Mesodermal cell (in vitro differentiated cells): ENCODE results near the gene RIBC2.
"Not testable (repeated sequence)": the region's sequence is repeated elsewhere in the genome, so short reads cannot be mapped to it uniquely, and the experiment has no call there.

Experiments used
- H3K27ac ChIP-seq: 2 replicates; pipeline ENCODE4 v1.7.0; 2013; ENCODE audit warnings: mild to moderate bottlenecking, low read depth, low read length, moderate library complexity; ENCODE audit not compliant: severe bottlenecking
- H3K36me3 ChIP-seq: 2 replicates; pipeline ENCODE4 v1.7.1; 2013; ENCODE audit warnings: mild to moderate bottlenecking, low read length, moderate library complexity; ENCODE audit not compliant: control insufficient read depth, insufficient read depth
- H3K4me1 ChIP-seq: one replicate; pipeline ENCODE4 v1.7.1; 2013; ENCODE audit warnings: mild to moderate bottlenecking, low read length; ENCODE audit not compliant: insufficient read depth, control insufficient read depth, poor library complexity, severe bottlenecking
- H3K4me3 ChIP-seq: 2 replicates; pipeline ENCODE4 v1.7.0; 2013; ENCODE audit warnings: low read length, control low read depth, mild to moderate bottlenecking; ENCODE audit not compliant: insufficient read depth, poor library complexity, severe bottlenecking; ENCODE audit errors: extremely low read depth
- H3K9me3 ChIP-seq: 2 replicates; pipeline ENCODE4 v1.7.1; 2013; ENCODE audit warnings: mild to moderate bottlenecking, low read length, moderate library complexity; ENCODE audit not compliant: control insufficient read depth
- WGBS, 2 experiments: methylation state at CpG; one replicate each; pipeline ENCODE4 v1.1.5; 2013; ENCODE audit warnings: missing lambda C conversion rate in 2 of 2; ENCODE audit not compliant: insufficient coverage in 2 of 2; 5-methylcytosine and 5-hydroxymethylcytosine counted together

RIBC2 gene

GRCh38 chr22:45449442-45449841 lies 35.9 kb downstream of the RIBC2 start:
- not testable (repeated sequence) for H3K9me3 ChIP-seq, H3K4me3 ChIP-seq, H3K36me3 ChIP-seq, H3K4me1 ChIP-seq, H3K27ac ChIP-seq
- WGBS, 2 experiments = 93 to 100% methylated on average over 3 of the region's 5 CpGs

GRCh38 chr22:45450101-45450785 lies 36.8 kb downstream of the RIBC2 start:
- Histone ChIP-seq H3K36me3 (no peaks in the 10 kb centered on the region), H3K4me1 (no peaks in the 10 kb centered on the region), H3K9me3 (no peaks in the 10 kb centered on the region), H3K27ac (no peak overlapping the region), H3K4me3 (no peak overlapping the region)
- 92 to 95% methylated on average over 10 to 13 of the region's 16 CpGs for WGBS, 2 experiments

GRCh38 chr22:45450921-45451651 lies 37.6 kb downstream of the RIBC2 start:
- no peak overlapping the region for H3K4me3 ChIP-seq
- 86 to 87% methylated on average over 11 to 12 of the region's 12 CpGs for WGBS, 2 experiments
- no peaks in the 10 kb centered on the region for H3K4me1 ChIP-seq
- H3K36me3 ChIP-seq = no peaks in the 10 kb centered on the region
- H3K9me3 ChIP-seq = no peaks in the 10 kb centered on the region
- H3K27ac ChIP-seq = no peak overlapping the region

DNA sequence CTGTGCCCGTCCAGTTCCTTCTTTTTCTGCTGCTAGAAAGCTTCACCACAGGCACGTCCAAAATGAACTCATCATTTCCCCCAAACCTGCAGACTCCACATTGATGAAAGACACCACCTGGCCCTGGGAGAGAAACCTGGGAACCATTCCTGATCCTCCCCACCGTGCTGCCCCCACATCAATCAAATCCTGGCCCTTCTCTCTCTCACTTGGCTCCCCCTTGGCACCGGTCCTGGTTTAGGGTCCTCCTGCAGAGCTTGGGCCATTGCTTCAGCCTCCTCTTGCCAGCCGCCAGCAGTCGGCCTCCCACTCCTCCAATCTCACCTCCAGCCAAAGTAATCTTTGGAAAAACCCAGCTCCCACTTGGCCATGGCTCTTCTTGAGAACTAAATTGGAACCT lies 38.5 kb downstream of the RIBC2 start:
- H3K4me1 ChIP-seq = no peaks in the 10 kb centered on the region
- no peak overlapping the region for H3K4me3 ChIP-seq
- 98% methylated on average over 5 to 6 of the region's 6 CpGs for WGBS, 2 experiments
- no peak overlapping the region for H3K27ac ChIP-seq
- no peaks in the 10 kb centered on the region for H3K9me3 ChIP-seq
- no peaks in the 10 kb centered on the region for H3K36me3 ChIP-seq

- WGBS, 2 experiments = 79 to 84% methylated on average over 5 to 8 of the region's 8 CpGs
- H3K27ac ChIP-seq = no peak overlapping the region
- no peaks in the 10 kb centered on the region for H3K4me1 ChIP-seq
- H3K4me3 ChIP-seq = no peak overlapping the region
- H3K9me3 ChIP-seq = no peaks in the 10 kb centered on the region
- no peaks in the 10 kb centered on the region for H3K36me3 ChIP-seq
These were observed 39.3 kb downstream of the RIBC2 start for GRCh38 chr22:45452565-45453379.

DNA sequence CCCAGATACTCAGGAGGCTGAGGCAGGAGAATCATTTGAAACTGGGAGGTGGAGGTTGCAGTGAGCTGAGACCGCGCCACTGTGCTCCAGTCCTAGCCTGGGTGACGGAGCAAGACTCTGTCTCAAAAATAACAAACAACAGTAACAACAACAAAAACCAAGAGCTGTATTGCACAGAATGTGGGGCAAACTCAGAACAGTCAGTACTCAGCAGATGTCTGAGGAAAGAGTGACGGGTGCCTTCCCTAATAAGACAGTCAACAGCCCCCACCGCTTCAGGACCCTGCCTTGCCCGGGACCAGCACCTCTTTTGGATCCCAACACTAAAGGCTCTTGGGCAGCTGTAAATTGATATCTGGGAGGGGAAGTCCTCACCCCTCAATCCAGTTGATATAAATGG lies 40.3 kb downstream of the RIBC2 start:
- Histone ChIP-seq H3K36me3 (no peaks in the 10 kb centered on the region), H3K27ac (no peak overlapping the region), H3K4me3 (no peak overlapping the region), H3K4me1 (no peaks in the 10 kb centered on the region), H3K9me3 (no peaks in the 10 kb centered on the region)
- 96 to 100% methylated on average over 2 to 5 of the region's 6 CpGs for WGBS, 2 experiments

DNA sequence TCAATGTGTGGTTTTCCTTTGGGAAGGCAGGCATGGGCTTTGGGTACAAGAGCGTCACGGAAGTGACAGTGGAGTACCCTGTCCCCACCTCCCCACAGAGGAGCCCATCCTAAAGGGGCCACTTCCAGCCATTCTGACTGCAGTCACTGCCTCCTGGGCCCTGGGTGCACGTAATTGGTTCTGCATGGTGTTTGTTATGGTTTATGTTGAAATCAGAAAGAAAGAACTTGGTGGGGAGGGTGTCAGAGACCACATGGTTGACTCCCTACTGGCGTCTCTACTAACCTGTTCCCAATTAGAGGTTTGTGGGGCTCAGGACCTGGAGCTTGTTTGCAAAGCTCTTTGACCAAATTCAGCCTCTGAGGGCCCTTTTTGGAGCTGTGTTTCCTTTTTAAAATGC lies 40.8 kb downstream of the RIBC2 start:
- Histone ChIP-seq H3K9me3 (no peaks in the 10 kb centered on the region), H3K27ac (no peak overlapping the region), H3K4me3 (no peak overlapping the region), H3K36me3 (no peaks in the 10 kb centered on the region), H3K4me1 (no peaks in the 10 kb centered on the region)
- 86 to 100% methylated on average over 1 to 3 of the region's 4 CpGs for WGBS, 2 experiments

- Histone ChIP-seq H3K9me3 (no peaks in the 10 kb centered on the region), H3K27ac (no peak overlapping the region), H3K4me1 (no peaks in the 10 kb centered on the region), H3K4me3 (no peak overlapping the region), H3K36me3 (no peaks in the 10 kb centered on the region)
- 87 to 89% methylated on average over 12 to 14 of the region's 14 CpGs for WGBS, 2 experiments
These were observed 41.7 kb downstream of the RIBC2 start for GRCh38 chr22:45455212-45455611.

- H3K27ac ChIP-seq = no peak overlapping the region
- H3K4me1 ChIP-seq = no peaks in the 10 kb centered on the region
- no peak overlapping the region for H3K4me3 ChIP-seq
- 100% methylated on average over 1 of the region's 4 CpGs; no CpG with 5 or more reads in 1 of the 2 experiments for WGBS, 2 experiments
- H3K9me3 ChIP-seq = no peaks in the 10 kb centered on the region
- H3K36me3 ChIP-seq = no peaks in the 10 kb centered on the region
These were observed 42.1 kb downstream of the RIBC2 start for GRCh38 chr22:45455621-45456020.

DNA sequence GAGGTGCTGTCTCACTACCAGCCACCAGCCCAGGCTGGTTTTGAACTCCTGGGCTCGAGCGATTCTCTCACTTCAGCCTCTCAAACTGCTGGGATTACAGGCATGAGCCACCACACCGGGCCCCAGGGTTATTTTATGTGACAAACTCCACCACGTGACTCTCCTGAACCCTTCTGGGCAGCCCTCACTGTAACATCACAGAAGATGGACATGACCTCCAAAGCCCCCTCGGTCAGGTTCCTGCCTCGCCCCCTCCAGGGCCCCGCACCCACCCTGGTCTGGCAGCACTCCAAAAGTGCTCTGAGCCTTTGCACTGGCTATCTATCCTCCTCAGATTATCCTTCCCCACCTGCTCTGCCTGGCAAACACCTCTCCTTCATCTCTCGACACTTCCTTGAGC lies 43.3 kb downstream of the RIBC2 start:
- no peak overlapping the region for H3K27ac ChIP-seq
- H3K4me3 ChIP-seq = no peak overlapping the region
- H3K9me3 ChIP-seq = no peaks in the 10 kb centered on the region
- H3K36me3 ChIP-seq = no peaks in the 10 kb centered on the region
- WGBS, 2 experiments = 91 to 92% methylated on average over 6 to 8 of the region's 8 CpGs
- H3K4me1 ChIP-seq = no peaks in the 10 kb centered on the region
